ENCODE results near the gene NBDY.
A peak's percentile ranks its signal among the peaks of the same experiment; 100 is the strongest.

NBDY gene

GRCh38 chrX:56798339-56798711 is 69.3 kb downstream of the NBDY start:
- H3K27me3 ChIP-seq (replicated peaks; ENCODE audit: control insufficient read depth, insufficient read depth, low read length) = no peaks in the 10 kb centered on the region
- H3K36me3 ChIP-seq (ENCODE audit: control insufficient read depth, insufficient read depth, low read length) = peaks cover 2% of the 10 kb centered on the region; the same call in 1 of the 2 replicates
- DNase-seq (ENCODE audit: extremely low read depth, insufficient read length) = no peak
- TF ChIP-seq, protein P1, sequence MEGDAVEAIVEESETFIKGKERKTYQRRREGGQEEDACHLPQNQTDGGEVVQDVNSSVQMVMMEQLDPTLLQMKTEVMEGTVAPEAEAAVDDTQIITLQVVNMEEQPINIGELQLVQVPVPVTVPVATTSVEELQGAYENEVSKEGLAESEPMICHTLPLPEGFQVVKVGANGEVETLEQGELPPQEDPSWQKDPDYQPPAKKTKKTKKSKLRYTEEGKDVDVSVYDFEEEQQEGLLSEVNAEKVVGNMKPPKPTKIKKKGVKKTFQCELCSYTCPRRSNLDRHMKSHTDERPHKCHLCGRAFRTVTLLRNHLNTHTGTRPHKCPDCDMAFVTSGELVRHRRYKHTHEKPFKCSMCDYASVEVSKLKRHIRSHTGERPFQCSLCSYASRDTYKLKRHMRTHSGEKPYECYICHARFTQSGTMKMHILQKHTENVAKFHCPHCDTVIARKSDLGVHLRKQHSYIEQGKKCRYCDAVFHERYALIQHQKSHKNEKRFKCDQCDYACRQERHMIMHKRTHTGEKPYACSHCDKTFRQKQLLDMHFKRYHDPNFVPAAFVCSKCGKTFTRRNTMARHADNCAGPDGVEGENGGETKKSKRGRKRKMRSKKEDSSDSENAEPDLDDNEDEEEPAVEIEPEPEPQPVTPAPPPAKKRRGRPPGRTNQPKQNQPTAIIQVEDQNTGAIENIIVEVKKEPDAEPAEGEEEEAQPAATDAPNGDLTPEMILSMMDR (IDR thresholded peaks at IDR 0.05; ENCODE audit: insufficient read depth, low read length, poor library complexity, severe bottlenecking) = no peak
- no peak overlapping the region for H3K4me3 ChIP-seq (replicated peaks; ENCODE audit: low read depth, low read length)

DNA sequence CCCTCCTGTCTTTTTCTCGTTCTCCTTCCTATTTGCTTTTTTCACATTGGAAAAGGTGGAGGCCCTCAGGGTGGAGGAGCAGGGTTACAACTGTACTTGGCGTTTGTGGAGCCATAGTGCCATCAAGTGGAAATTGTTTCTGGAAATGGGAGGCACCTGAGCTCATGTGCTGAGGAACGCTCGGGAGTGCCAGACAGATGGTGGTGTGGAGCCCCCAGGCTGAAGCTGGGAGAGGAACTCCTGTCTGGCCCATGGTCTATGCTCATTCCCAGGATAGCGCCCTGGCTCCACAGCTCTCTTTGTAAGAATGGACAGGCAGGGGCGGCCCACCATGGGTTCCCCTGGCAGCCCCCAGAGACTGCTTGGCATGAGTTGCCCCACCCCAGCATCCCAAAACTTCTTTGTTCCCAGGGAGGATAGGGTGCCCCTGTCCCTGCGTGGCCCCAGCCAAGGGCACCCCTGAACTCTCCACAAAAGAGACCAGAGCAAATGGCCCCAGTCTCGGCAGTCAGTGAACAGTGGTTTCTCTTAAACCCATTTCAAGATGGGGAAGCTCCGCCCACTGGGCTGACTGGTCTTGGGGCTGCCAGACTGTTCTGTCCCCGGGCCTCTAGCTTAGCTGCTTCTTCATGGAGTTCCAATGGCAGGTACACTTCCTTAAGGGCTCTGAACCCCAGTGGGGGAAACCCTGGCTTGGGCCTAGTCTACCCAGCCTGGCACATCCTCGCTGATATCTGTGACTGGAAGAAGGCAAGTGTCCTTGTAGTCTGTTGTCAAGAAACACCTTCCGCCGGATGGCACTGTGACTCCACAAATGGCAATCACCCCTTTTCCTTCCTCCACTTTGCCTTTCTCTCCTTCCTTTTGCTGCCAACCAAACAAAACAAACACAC is 70.1 kb downstream of the NBDY start:
- no peak for DNase-seq (ENCODE audit: extremely low read depth, insufficient read length)
- Histone ChIP-seq H3K27me3 (replicated peaks; ENCODE audit: control insufficient read depth, insufficient read depth, low read length) (no peaks in the 10 kb centered on the region), H3K4me3 (replicated peaks; ENCODE audit: low read depth, low read length) (no peak overlapping the region), H3K36me3 (ENCODE audit: control insufficient read depth, insufficient read depth, low read length) (peaks cover 2% of the 10 kb centered on the region; the same call in 1 of the 2 replicates)
- TF ChIP-seq, protein P1 (IDR thresholded peaks at IDR 0.05; ENCODE audit: insufficient read depth, low read length, poor library complexity, severe bottlenecking) = no peak

- TF ChIP-seq, protein P1 (IDR thresholded peaks at IDR 0.05; ENCODE audit: insufficient read depth, low read length, poor library complexity, severe bottlenecking) = no peak
- H3K27me3 ChIP-seq (replicated peaks; ENCODE audit: control insufficient read depth, insufficient read depth, low read length) = no peaks in the 10 kb centered on the region
- H3K4me3 ChIP-seq (replicated peaks; ENCODE audit: low read depth, low read length) = no peak overlapping the region
- no peak for DNase-seq (ENCODE audit: extremely low read depth, insufficient read length)
- H3K36me3 ChIP-seq (ENCODE audit: control insufficient read depth, insufficient read depth, low read length) = peaks cover 2% of the 10 kb centered on the region; the same call in 1 of the 2 replicates
These were observed 71.3 kb downstream of the NBDY start for GRCh38 chrX:56800307-56800706.

DNA sequence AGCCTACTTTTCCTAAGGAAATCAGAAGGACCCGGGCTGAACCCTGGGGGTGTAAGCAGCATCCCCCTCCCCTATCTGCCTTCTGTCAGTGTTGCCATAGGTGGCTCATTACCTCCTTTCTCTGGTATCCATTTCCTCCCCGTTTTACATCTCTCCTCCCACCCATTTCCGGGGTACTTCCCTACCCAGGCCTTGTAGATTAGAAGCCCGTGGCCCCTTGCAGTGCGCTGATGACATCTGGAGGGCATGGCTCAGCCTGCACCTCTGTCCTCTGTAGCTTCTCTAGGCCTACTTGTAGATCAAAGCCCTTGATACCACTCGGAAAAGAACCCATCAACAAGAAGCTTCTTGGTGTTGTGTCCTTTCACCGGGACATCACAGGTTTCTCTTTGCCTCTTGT is 71.8 kb downstream of the NBDY start:
- no peaks in the 10 kb centered on the region for H3K27me3 ChIP-seq (replicated peaks; ENCODE audit: control insufficient read depth, insufficient read depth, low read length)
- DNase-seq (ENCODE audit: extremely low read depth, insufficient read length) = no peak
- peaks cover 2% of the 10 kb centered on the region; the same call in 1 of the 2 replicates for H3K36me3 ChIP-seq (ENCODE audit: control insufficient read depth, insufficient read depth, low read length)
- TF ChIP-seq, protein P1 (IDR thresholded peaks at IDR 0.05; ENCODE audit: insufficient read depth, low read length, poor library complexity, severe bottlenecking) = peak; percentile 36
- no peak overlapping the region for H3K4me3 ChIP-seq (replicated peaks; ENCODE audit: low read depth, low read length)

DNA sequence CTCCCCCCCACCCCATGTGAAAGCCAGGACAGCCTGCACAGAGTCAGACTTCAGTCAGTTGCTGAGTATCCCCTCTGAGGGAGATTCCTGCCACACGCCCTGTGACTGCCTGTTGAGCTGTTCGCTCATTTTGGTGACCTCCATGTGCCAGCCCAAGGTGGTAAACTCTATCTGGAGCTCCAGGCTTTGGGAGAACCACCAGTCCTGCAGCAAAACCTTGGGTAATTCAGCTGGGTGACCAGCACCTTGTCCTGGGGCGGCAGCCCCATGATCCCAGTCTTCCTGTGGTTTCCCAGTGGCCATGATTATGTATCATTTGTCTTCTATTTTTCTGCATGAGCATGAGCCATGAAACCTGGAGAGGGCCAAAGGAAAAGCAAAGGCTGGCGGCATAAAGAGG is 73.4 kb downstream of the NBDY start:
- H3K36me3 ChIP-seq (ENCODE audit: control insufficient read depth, insufficient read depth, low read length) = peaks cover 2% of the 10 kb centered on the region; the same call in 1 of the 2 replicates
- no peak for DNase-seq (ENCODE audit: extremely low read depth, insufficient read length)
- no peaks in the 10 kb centered on the region for H3K27me3 ChIP-seq (replicated peaks; ENCODE audit: control insufficient read depth, insufficient read depth, low read length)
- TF ChIP-seq, protein P1 (IDR thresholded peaks at IDR 0.05; ENCODE audit: insufficient read depth, low read length, poor library complexity, severe bottlenecking) = no peak
- H3K4me3 ChIP-seq (replicated peaks; ENCODE audit: low read depth, low read length) = no peak overlapping the region
